ENCODE data around the gene GPR84. TPM values are rescaled to one million over a fixed set of nuclear protein-coding genes. Genes with fewer than 3 reads are reported as not detected.
A peak's percentile ranks its signal among the peaks of the same experiment; 100 is the strongest.

The GPR84 gene
- total RNA-seq, 2 experiments from 2014 or later: 0.62 to 1.2 TPM

DNA sequence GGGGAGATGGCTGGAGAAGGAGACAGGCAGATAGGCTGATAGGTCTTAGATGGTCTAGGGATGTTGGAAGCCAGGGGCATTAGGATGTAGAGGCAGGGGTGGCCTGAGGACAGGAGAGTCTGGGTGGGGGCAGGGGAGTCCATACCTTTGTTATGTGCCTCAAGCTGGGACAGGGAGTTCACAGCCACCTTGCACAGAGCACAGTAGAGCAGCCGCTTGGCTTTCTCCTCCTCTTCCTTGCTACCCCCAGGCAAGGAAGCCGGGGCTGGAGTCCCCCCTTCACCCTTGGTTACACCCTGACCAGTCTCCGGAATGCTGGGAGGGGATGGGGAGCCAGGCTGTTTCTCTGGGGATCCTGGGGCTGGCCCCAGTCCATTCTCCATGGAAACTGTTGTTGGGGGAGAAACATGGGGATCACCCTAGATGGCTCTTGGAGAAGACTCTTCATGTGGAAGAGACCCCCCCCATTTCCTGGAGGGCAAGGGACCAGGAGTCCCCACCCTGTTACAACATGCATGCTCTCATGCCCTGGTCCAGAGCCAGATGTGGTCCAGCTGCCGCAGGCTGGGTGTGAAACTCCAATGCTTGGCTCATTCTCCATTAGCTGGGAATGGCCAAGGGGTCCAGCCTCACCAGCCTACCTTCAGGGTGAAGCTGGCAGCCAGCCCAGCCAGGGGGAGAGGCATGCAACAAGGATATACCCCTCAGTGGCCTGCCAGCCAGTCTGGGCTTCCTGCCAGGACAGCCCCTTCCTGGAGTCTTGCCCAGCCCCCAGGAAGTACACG, 7.2 kb upstream of the GPR84 start:
- no peak for DNase-seq
- Mint-ChIP-seq H3K4me3 (no peak overlapping the region), H3K9me3 (no peaks in the 10 kb centered on the region), H3K27ac (no peak overlapping the region), H3K36me3 (no peaks in the 10 kb centered on the region), H3K27me3 (no peaks in the 10 kb centered on the region), H3K4me1 (peaks cover 22% of the 10 kb centered on the region)

DNA sequence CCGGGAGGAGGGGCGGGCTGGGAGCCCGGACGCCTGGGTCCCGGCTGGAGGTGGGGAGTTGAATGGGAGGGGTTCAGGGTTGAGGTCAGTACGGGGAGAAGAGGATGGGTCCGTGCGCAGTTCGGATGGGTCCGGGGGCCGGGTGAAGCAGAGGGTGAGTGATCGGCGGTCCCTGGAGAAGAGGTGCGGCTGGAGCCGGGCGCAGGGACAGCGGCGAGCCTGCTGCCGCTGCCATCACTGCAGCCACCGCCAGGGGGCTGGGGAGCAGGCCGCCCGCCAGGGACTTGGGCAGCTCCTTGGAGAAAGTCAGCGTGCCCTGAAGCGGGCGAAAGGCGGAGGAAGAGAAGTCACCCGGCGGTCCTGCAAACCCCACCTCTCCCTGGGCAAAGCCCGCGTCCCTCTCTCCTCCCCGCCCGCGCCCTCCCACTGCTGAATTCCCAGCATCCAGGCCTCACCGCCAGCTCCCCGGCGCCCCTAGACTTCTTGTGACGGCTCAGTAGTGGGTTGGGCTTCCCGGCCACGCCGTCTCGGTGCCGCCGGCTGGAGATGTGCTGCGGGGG, 6.0 kb upstream of the GPR84 start:
- Mint-ChIP-seq H3K4me3 (no peak overlapping the region), H3K36me3 (no peaks in the 10 kb centered on the region), H3K4me1 (peaks cover 22% of the 10 kb centered on the region), H3K27me3 (no peaks in the 10 kb centered on the region), H3K27ac (no peak overlapping the region), H3K9me3 (no peaks in the 10 kb centered on the region)
- DNase-seq: no peak

DNA sequence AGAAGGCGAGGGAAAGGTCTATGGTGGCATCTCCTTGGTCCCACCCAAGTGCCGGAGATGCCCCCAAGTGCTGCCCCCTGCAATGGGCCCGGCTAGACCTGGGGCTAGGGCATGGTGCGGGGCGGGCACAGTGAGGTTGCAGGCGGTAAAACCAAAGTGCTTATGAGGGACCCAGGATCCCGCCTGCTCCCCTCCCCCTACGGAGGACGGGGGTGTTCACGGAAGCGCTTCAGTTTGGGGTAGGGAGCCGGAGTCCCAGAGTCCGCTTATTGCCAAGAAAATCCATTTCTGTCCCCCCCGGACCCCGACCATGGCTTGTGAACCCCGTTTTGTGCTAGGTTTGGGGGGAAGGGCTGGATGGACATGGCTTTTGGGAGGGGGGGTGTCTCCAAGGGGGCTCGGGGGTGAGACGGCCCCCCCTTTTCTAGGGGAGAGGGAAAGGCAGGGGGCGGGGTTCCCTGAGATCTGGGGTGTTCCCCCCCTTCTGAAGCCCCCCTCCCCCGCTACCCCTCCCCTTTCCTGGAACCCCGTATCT, 5.4 kb upstream of the GPR84 start:
- H3K9me3 Mint-ChIP-seq: no peaks in the 10 kb centered on the region
- DNase-seq: no peak
- no peak overlapping the region for H3K27ac Mint-ChIP-seq
- H3K27me3 Mint-ChIP-seq: no peaks in the 10 kb centered on the region
- H3K4me1 Mint-ChIP-seq: peaks cover 27% of the 10 kb centered on the region
- H3K4me3 Mint-ChIP-seq: no peak overlapping the region
- no peaks in the 10 kb centered on the region for H3K36me3 Mint-ChIP-seq

DNA sequence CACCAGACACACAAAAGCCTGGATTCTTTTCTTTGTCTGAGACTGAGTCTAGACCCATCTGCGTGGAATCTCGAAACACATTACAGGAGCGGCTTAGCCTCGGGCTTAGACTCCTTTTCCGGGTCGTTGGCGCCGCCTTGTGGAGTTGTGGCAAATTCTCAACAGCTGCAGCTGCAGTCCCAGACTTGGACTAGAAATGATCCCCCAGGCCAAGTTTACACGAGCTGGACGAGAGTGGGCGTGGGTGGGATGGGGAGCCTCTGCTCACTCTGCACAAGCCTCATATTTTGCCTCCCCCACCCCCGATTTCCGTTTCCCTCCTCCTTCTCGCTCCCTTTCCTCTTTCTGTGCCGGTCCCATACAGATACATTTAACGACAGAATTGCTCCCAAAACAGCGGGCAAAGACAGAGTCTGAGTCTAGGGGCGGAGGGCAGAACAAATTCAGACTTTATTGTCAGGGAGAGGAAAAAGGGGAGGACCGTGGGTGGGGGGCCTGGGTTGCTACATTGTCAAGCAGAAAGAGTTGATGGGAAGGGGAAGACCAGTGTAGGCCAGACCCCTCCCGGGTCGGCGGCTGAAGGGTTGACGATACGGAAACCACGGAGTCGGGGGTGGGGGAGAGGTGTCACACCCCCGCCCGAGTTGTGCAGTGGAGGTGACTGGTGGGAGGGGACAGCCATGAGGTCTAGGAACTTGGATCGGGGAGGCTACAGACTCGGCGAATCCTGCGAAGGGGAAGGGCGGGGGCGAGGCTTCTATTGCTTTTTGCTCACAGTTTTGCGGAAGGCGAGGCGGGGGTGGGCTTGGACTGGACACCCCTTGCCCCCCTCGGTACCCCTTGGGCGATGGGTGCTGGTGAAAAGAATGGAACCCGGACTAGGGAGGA, 4.7 kb upstream of the GPR84 start:
- Mint-ChIP-seq H3K36me3 (no peaks in the 10 kb centered on the region), H3K9me3 (no peaks in the 10 kb centered on the region), H3K4me3 (peak overlapping the region; percentile 5), H3K27ac (no peak overlapping the region), H3K4me1 (peaks cover 30% of the 10 kb centered on the region), H3K27me3 (no peaks in the 10 kb centered on the region)
- peak; percentile 84 for DNase-seq

DNA sequence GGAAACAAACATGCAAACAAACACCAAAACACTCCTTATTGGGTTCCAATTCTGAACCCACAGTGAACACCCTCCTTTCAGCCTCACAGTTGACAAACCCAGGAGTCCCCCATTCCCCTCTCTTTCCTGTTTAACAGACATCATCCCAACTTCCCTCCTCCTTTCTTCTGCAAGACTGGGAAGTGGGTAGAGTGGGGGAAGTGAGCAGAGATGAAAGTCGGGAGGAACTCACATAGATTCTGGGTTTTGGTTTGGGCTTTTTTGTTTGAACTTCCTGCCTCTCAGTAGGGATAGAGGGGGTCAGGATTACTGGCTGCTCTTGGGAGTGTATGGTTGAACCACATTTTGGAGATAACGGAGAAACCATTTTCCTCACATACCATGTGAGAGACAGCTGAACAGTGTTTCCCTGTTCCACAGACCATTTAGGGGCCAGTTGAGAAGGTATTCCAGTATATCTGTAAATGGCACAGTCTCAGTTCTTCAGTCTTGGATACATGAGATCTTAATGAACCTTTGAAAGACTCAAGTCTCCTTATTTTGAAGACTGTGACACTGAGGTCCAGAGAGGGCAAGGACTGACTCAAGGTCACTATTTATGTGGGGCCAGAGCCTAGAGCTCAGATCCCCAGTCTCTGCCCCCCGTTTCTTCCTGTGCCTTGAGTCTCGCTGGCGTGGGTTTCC, 3.9 kb upstream of the GPR84 start:
- H3K36me3 Mint-ChIP-seq: no peaks in the 10 kb centered on the region
- H3K4me3 Mint-ChIP-seq: no peak overlapping the region
- H3K27ac Mint-ChIP-seq: no peak overlapping the region
- no peak for DNase-seq
- no peaks in the 10 kb centered on the region for H3K9me3 Mint-ChIP-seq
- H3K27me3 Mint-ChIP-seq: no peaks in the 10 kb centered on the region
- peaks cover 28% of the 10 kb centered on the region for H3K4me1 Mint-ChIP-seq

DNA sequence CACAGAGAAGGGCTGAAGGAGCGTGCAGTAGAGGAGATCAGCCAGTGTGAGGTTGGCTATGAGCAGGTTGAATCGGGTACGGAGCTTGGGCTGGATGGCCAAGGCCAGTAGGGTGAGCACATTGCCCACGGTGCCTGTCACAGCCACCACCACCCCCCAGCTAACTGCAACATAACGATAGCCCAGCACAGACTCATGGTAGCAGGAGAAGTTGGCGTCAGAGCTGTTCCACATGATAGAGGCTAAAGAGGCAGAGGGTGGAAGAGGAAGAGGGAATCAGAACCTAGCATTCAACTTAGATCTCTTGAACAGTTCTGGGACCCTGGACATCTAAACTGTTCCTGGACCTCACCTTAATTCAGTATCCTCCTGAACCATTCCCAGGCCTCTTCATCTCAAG, 668 bp downstream of the GPR84 start:
- H3K27me3 Mint-ChIP-seq: no peaks in the 10 kb centered on the region
- H3K36me3 Mint-ChIP-seq: no peaks in the 10 kb centered on the region
- H3K4me1 Mint-ChIP-seq: peaks cover 25% of the 10 kb centered on the region
- no peaks in the 10 kb centered on the region for H3K9me3 Mint-ChIP-seq
- H3K27ac Mint-ChIP-seq: no peak overlapping the region
- peak overlapping the region; percentile 25 for H3K4me3 Mint-ChIP-seq
- no peak for DNase-seq

DNA sequence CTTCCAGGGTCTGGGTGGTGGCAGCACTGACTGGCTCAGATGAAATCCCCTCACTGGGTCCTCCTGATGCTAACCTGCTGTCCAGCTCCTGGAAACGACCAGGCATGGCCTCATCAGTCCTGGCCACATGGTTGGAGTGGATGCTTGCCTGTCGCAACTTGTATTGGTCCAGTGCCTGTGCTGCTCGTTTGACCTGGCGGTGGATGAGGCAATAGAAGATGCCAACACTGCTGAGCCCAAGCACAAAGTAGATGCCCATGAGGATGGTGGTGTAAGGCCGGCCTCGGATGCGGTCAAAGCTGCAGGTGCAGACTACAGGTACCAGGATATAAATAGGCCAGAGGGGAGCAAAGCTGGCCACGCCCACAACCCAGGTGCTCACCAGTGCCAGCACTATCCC, 1.2 kb downstream of the GPR84 start:
- Mint-ChIP-seq H3K36me3 (no peaks in the 10 kb centered on the region), H3K9me3 (no peaks in the 10 kb centered on the region), H3K4me1 (peaks cover 24% of the 10 kb centered on the region), H3K4me3 (no peak overlapping the region), H3K27ac (no peak overlapping the region), H3K27me3 (no peaks in the 10 kb centered on the region)
- DNase-seq: no peak

DNA sequence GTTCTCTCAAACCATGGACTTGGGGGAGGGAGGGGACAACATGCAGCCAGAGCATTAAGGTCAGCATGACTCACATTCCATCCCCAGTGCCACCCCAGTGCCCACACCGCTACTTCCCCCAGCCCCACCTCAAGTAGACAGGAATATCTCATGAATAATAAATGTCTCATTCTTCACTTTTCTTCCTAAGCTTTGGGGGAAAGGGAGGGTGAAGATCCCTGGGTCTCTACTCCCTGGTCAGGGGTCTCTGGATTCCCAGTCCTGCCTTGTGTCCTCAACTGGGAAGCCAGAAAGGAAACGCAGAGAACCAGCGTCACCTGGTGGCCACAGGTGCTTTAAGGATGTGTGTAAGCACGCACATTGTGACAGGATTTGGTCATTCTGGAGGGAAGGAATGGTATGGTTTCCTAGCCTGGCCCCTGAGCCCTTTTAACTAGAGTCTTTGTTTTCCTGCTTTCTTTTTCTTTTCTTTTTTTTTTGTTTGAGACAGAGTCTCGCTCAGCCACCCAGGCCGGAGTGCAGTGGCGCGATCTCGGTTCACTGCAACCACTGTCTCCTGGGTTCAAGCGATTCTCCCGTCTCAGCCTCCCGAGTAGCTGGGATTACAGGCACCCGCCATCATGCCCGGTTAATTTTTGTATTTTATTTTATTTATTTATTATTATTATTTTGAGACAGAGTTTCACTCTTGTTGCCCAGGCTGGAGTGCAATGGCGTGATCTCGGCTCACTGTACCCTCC, 3.4 kb downstream of the GPR84 start:
- Mint-ChIP-seq H3K27me3 (no peaks in the 10 kb centered on the region), H3K36me3 (no peaks in the 10 kb centered on the region), H3K9me3 (no peaks in the 10 kb centered on the region), H3K4me1 (peaks cover 28% of the 10 kb centered on the region), H3K4me3 (no peak overlapping the region), H3K27ac (peak overlapping the region; percentile 70)
- DNase-seq: peak; percentile 40

DNA sequence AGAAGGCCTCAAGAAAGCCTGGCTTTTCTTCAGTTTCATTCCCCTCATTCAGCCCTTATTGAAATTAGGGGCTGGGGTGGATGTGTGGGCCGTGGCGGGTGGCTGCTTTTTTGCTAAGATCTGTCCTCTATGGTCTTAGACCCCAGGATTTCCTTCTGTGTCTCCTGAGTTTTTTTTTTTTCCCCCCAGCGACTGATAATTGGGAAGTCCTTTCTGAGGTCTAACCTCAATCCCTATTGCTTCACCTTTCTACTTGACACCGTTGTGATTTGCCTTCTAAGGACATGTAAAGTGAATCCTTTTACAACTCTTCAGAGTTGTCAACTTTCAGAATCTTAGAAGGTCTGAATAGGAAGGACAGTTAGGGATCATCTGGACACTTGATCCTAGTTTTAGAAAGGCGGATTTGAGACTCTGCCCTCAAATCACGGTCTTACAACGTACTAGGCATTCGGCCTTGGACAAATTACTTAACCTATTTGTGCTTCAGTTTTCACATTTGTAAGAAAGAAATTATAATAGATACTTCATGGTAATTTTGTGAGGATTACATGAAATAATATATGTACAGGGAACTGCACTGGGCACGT, 4.4 kb downstream of the GPR84 start:
- no peaks in the 10 kb centered on the region for H3K9me3 Mint-ChIP-seq
- H3K27ac Mint-ChIP-seq: no peak overlapping the region
- peaks cover 26% of the 10 kb centered on the region for H3K4me1 Mint-ChIP-seq
- no peak for DNase-seq
- H3K4me3 Mint-ChIP-seq: no peak overlapping the region
- H3K27me3 Mint-ChIP-seq: no peaks in the 10 kb centered on the region
- no peaks in the 10 kb centered on the region for H3K36me3 Mint-ChIP-seq

DNA sequence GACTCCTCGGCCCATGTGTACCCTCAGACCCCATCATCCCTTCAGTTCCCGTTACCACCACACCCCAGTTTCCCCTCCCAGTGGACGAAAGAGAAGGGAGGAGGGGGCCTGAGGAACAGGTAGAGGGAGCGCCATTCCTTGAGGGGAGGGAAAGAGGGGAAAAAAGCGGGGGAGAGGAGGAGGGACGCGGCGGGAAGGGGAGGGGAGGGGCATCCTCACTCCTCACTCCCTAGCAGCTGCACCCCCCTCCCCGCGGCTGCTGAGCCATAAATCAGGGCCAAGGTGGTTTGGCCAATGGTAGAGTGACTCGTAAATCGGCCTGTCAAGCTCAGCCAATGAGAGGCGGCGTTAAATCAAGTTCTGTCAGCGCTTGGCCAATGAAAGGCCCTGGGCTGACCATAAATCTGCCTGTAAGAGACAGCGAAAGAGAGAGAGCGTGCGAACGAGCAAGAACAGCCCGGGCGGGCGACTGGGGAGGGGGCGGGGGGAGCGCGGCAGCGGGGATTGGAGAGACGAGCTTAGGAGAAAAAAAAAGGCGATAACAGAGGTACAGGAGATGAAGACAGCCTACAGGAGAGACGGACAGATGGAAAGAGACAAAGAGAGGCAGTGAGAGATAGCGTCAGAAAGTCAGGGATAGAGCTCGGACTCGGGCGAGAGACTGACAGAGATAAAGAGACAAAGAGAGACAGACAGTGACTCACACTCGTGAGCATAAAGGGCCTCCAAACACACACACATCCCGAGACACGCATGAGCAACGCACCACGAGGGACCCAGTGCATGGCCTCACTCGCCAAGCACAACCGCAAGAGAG, 5.1 kb downstream of the GPR84 start:
- Mint-ChIP-seq H3K9me3 (no peaks in the 10 kb centered on the region), H3K27me3 (no peaks in the 10 kb centered on the region), H3K4me1 (peaks cover 19% of the 10 kb centered on the region), H3K4me3 (no peak overlapping the region), H3K36me3 (no peaks in the 10 kb centered on the region), H3K27ac (no peak overlapping the region)
- peak; percentile 91 for DNase-seq

DNA sequence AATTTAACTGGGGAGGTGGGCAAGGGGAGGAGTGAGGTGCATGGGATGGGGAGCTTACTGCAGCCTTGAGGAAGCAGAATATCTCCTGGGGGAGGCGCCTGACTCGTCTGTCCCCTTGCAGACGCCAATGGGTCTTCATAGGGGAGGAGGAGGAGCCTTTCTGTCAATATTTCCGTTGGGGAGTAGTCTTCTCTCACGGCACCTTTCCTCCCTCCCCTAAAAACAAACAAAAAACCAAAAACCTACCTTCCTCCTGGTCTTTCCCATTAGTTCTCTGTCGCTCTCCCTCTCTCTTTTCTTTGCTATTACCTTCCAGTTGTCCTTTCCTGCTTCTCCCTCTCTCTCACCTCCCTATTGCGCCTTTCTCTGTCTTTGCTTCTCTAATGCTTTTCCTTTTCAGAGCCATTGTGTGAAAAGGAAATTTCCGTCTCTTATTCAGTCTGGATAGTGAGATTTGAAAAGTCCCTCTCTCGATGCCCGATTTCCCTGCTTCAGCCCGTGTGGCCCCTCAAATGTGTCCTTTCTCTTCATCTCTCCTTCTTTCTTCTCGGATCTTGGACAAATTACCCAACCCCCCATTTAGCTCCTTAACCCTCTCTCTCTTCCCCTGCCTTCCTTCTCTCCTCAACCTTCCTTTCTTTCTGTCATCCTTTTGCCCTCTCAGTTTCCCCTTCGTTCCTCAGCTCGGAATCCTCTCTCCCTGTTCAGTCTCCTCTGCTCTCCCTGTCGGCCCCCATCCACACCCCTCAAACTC, 5.9 kb downstream of the GPR84 start:
- Mint-ChIP-seq H3K9me3 (no peaks in the 10 kb centered on the region), H3K4me1 (peaks cover 14% of the 10 kb centered on the region), H3K27me3 (no peaks in the 10 kb centered on the region), H3K27ac (no peak overlapping the region), H3K36me3 (no peaks in the 10 kb centered on the region), H3K4me3 (no peak overlapping the region)
- DNase-seq: peak; percentile 61

DNA sequence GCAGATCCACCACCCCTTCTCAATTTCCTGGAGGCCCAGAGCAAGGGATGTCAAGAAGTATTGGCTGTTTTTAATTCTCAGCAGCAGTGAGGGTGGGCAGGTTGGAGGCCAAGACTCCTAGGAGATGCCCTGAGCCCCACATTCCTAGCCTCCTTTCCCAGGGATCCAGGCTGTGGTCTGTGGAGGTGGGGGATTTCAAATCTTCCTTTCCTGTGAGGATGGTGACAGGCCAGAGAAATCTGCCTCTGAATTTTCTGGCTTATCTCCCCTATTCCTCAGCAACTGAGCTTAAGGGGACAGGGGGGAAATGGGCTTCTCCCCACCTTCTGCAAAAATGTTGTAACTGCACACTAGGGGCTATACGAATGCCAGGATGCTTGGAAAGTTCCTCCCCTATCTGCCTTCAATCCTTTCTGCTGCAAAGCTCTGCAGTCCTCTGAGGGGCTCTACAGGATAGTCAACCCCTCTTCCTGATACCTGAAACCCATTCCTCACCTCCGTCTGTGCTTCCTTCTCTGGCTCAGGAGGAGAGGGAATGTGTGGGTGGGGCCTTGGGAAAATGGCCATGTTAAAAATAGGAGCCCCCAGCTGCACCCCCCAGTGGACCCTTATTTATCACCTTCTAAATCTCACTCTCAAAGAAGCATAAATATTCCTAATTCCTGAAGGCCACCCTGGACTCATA, 6.6 kb downstream of the GPR84 start:
- Mint-ChIP-seq H3K4me3 (no peak overlapping the region), H3K36me3 (no peaks in the 10 kb centered on the region), H3K27me3 (no peaks in the 10 kb centered on the region), H3K4me1 (peaks cover 14% of the 10 kb centered on the region), H3K9me3 (no peaks in the 10 kb centered on the region), H3K27ac (no peak overlapping the region)
- no peak for DNase-seq

All from activated naive CD8-positive, alpha-beta T cell treated with anti-CD3 and anti-CD28 coated beads for 36 hours (primary cell).